Peyer's patch (tissue), 4 donors: Measurements from ENCODE around the gene IKBKG.

ENCODE experiments used
- CTCF ChIP-seq, 6 experiments: fragments of 450-650 bp in 4 of 6; fragments of 200-600 bp in 2 of 6; sonication (generic) in 1 of 6; IDR thresholded peaks; one replicate each; pipeline ENCODE4 v1.5.1; 2017 to 2019; ENCODE audit warnings: antibody characterized with exemption in 6 of 6, mild to moderate bottlenecking in 3 of 6, moderate library complexity in 1 of 6
- POLR2A ChIP-seq, 2 donors: fragments of 450-650 bp; IDR thresholded peaks; one replicate each; pipeline ENCODE4 v1.5.1; 2017; ENCODE audit warnings: antibody characterized with exemption in 2 of 2, mild to moderate bottlenecking in 2 of 2, moderate library complexity in 2 of 2

DNA sequence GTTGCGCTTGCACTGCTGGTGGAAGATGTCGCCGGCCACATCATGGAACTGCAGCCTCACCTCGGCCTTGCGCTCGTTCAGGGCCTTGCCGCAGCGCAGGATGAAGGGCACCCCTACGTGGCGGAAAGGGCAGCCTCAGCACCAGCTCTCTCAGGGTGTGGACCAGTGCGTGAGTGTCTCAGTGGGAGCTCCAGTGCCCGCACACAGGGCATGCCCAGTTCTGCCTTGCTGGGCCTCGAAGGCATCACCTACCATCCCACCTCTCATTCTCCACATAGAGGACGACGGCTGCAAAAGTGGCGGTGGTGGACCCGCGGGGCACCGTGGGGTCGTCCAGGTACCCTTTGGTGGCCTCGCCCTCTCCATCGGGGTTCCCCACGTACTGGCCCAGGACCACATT is 14.7 kb upstream of the IKBKG start:
- TF ChIP-seq CTCF (IDR thresholded peaks at IDR 0.05) = no peak
- no peak for TF ChIP-seq POLR2A (IDR thresholded peaks at IDR 0.05)
